Measurements from ENCODE around the gene ERICH4. TPM values are rescaled to one million over a fixed set of nuclear protein-coding genes. Genes with fewer than 3 reads are reported as not detected.

The ERICH4 gene
- polyA plus RNA-seq, 1 experiment: not detected

GRCh38 chr19:41413947-41414346, 29.0 kb upstream of the ERICH4 start:
- no peak for DNase-seq (ENCODE audit: low read depth, low spot score)
- ChIA-PET POLR2A (no interaction called here), CTCF (no interaction called here)
- no peaks in the 10 kb centered on the region for H3K27me3 ChIP-seq (ENCODE audit: control insufficient read depth, insufficient read depth, low read length)
- no peaks in the 10 kb centered on the region for H3K9me3 ChIP-seq (ENCODE audit: control insufficient read depth, insufficient read depth, low read length)
- TF ChIP-seq CTCF (IDR thresholded peaks at IDR 0.05; ENCODE audit: low read depth, low read length): no peak
- no peak overlapping the region for H3K4me3 ChIP-seq (ENCODE audit: low read depth, low read length)
- H3K27ac ChIP-seq (ENCODE audit: low read depth, low read length): no peak overlapping the region

- POLR2A ChIA-PET: no interaction called here
- H3K9me3 ChIP-seq (ENCODE audit: control insufficient read depth, insufficient read depth, low read length): no peaks in the 10 kb centered on the region
- CTCF ChIA-PET: no interaction called here
- TF ChIP-seq CTCF (IDR thresholded peaks at IDR 0.05; ENCODE audit: low read depth, low read length): no peak
- H3K4me3 ChIP-seq (ENCODE audit: low read depth, low read length): no peak overlapping the region
- H3K27ac ChIP-seq (ENCODE audit: low read depth, low read length): no peak overlapping the region
- no peaks in the 10 kb centered on the region for H3K27me3 ChIP-seq (ENCODE audit: control insufficient read depth, insufficient read depth, low read length)
- DNase-seq (ENCODE audit: low read depth, low spot score): no peak
These were observed 28.5 kb upstream of the ERICH4 start for GRCh38 chr19:41414461-41414860.

GRCh38 chr19:41415154-41415571, 27.8 kb upstream of the ERICH4 start:
- Histone ChIP-seq H3K4me3 (ENCODE audit: low read depth, low read length) (no peak overlapping the region), H3K9me3 (ENCODE audit: control insufficient read depth, insufficient read depth, low read length) (no peaks in the 10 kb centered on the region), H3K27me3 (ENCODE audit: control insufficient read depth, insufficient read depth, low read length) (no peaks in the 10 kb centered on the region), H3K27ac (ENCODE audit: low read depth, low read length) (no peak overlapping the region)
- TF ChIP-seq CTCF (IDR thresholded peaks at IDR 0.05; ENCODE audit: low read depth, low read length): no peak
- no peak for DNase-seq (ENCODE audit: low read depth, low spot score)
- ChIA-PET POLR2A (interaction anchor here (0.7 kb wide), 1 partner anchor 96 kb away, joined by 3 read pairs; no protein-coding TSS in a partner anchor), CTCF (no interaction called here)

GRCh38 chr19:41416194-41416674, 26.7 kb upstream of the ERICH4 start:
- no peak for TF ChIP-seq CTCF (IDR thresholded peaks at IDR 0.05; ENCODE audit: low read depth, low read length)
- H3K27me3 ChIP-seq (ENCODE audit: control insufficient read depth, insufficient read depth, low read length): no peaks in the 10 kb centered on the region
- POLR2A ChIA-PET: no interaction called here
- CTCF ChIA-PET: no interaction called here
- no peaks in the 10 kb centered on the region for H3K9me3 ChIP-seq (ENCODE audit: control insufficient read depth, insufficient read depth, low read length)
- DNase-seq (ENCODE audit: low read depth, low spot score): no peak
- no peak overlapping the region for H3K27ac ChIP-seq (ENCODE audit: low read depth, low read length)
- no peak overlapping the region for H3K4me3 ChIP-seq (ENCODE audit: low read depth, low read length)

GRCh38 chr19:41420101-41420880, 22.7 kb upstream of the ERICH4 start:
- POLR2A ChIA-PET: interaction anchor here (1.0 kb wide), 1 partner anchor 9 kb away, joined by 4 read pairs; no protein-coding TSS in a partner anchor

More at GRCh38 chr19:41420101-41420880, 22.7 kb upstream of the ERICH4 start:
- H3K9me3 ChIP-seq (ENCODE audit: control insufficient read depth, insufficient read depth, low read length): no peaks in the 10 kb centered on the region; the same call in 1 of the 2 replicates
- no peak overlapping the region for H3K4me3 ChIP-seq (ENCODE audit: low read depth, low read length)
- H3K27me3 ChIP-seq (ENCODE audit: control insufficient read depth, insufficient read depth, low read length): no peaks in the 10 kb centered on the region
- TF ChIP-seq CTCF (IDR thresholded peaks at IDR 0.05; ENCODE audit: low read depth, low read length): no peak
- H3K27ac ChIP-seq (ENCODE audit: low read depth, low read length): no peak overlapping the region
- DNase-seq (ENCODE audit: low read depth, low spot score): no peak
- CTCF ChIA-PET: no interaction called here
